ENCODE measurements around the gene TRPM8. TPM values are rescaled to one million over a fixed set of nuclear protein-coding genes. Genes with fewer than 3 reads are reported as not detected.

Gene TRPM8
- total RNA-seq, 1 experiment from 2014 or later, result 3.9 TPM

GRCh38 chr2:233982421-233983121, 65.4 kb downstream of the TRPM8 start:
- intact Hi-C loops (cut with micrococcal nuclease; ENCODE audit: unreplicated experiment) (no loop called here), in situ Hi-C loops (cut with HindIII; ENCODE audit: low pct_unique_long_range_greater_than_20kb, low sequenced_read_pairs) (no loop called here)
- H3K27ac ChIP-seq (ENCODE audit: low read length), result peak overlapping the region; percentile 48; the same call in 1 of the 2 replicates
- no peak overlapping the region for H3K4me3 ChIP-seq (ENCODE audit: low read depth in 2 of 2, low read length in 2 of 2)
- no peaks in the 10 kb centered on the region for H3K27me3 ChIP-seq (ENCODE audit: control insufficient read depth, insufficient read depth, low read length)
- POLR2A ChIA-PET, result no interaction called here
- no peak for TF ChIP-seq POLR2AphosphoS5 (IDR thresholded peaks at IDR 0.05; ENCODE audit: low read depth, low read length)
- TF ChIP-seq, protein P1, sequence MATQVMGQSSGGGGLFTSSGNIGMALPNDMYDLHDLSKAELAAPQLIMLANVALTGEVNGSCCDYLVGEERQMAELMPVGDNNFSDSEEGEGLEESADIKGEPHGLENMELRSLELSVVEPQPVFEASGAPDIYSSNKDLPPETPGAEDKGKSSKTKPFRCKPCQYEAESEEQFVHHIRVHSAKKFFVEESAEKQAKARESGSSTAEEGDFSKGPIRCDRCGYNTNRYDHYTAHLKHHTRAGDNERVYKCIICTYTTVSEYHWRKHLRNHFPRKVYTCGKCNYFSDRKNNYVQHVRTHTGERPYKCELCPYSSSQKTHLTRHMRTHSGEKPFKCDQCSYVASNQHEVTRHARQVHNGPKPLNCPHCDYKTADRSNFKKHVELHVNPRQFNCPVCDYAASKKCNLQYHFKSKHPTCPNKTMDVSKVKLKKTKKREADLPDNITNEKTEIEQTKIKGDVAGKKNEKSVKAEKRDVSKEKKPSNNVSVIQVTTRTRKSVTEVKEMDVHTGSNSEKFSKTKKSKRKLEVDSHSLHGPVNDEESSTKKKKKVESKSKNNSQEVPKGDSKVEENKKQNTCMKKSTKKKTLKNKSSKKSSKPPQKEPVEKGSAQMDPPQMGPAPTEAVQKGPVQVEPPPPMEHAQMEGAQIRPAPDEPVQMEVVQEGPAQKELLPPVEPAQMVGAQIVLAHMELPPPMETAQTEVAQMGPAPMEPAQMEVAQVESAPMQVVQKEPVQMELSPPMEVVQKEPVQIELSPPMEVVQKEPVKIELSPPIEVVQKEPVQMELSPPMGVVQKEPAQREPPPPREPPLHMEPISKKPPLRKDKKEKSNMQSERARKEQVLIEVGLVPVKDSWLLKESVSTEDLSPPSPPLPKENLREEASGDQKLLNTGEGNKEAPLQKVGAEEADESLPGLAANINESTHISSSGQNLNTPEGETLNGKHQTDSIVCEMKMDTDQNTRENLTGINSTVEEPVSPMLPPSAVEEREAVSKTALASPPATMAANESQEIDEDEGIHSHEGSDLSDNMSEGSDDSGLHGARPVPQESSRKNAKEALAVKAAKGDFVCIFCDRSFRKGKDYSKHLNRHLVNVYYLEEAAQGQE (IDR thresholded peaks at IDR 0.05; ENCODE audit: insufficient read depth in 1 of 2, low read depth in 2 of 2, low read length in 1 of 2), result no peak
- no peak for TF ChIP-seq TCF7L2 (IDR thresholded peaks at IDR 0.05; ENCODE audit: low read depth, low read length)
- no peak for TF ChIP-seq SIN3A (IDR thresholded peaks at IDR 0.05; ENCODE audit: borderline replicate concordance, insufficient read depth, low read depth, low read length)
- TF ChIP-seq CTCF (IDR thresholded peaks at IDR 0.05), result no peak
- no peaks in the 10 kb centered on the region for H3K36me3 ChIP-seq (ENCODE audit: control insufficient read depth, insufficient read depth, low read length)
- ATAC-seq (no peak), DNase-seq (ENCODE audit: low read depth, low spot score) (no peak)
- peaks cover 14% of the 10 kb centered on the region for H3K4me1 ChIP-seq (ENCODE audit: control insufficient read depth, insufficient read depth, low read length)
- BruUV-seq (replicated peaks), result no TSS peak
- CTCF ChIA-PET, result no interaction called here
- peaks cover 8% of the 10 kb centered on the region; the same call in 1 of the 2 replicates for H3K9me3 ChIP-seq (ENCODE audit: control insufficient read depth, insufficient read depth, low read depth, low read length)

- Histone ChIP-seq H3K4me3 (ENCODE audit: low read depth in 2 of 2, low read length in 2 of 2) (no peak overlapping the region), H3K27ac (ENCODE audit: low read length) (peak overlapping the region; percentile 25; the same call in 1 of the 2 replicates)
Observed at GRCh38 chr2:233983445-233983844, 66.3 kb downstream of the TRPM8 start.

More at GRCh38 chr2:233983445-233983844, 66.3 kb downstream of the TRPM8 start:
- no peak for DNase-seq (ENCODE audit: low read depth, low spot score)
- ChIA-PET POLR2A (no interaction called here), CTCF (no interaction called here)
- no TSS peak for BruUV-seq (replicated peaks)
- Histone ChIP-seq H3K36me3 (ENCODE audit: control insufficient read depth, insufficient read depth, low read length) (no peaks in the 10 kb centered on the region), H3K27me3 (ENCODE audit: control insufficient read depth, insufficient read depth, low read length) (no peaks in the 10 kb centered on the region), H3K4me1 (ENCODE audit: control insufficient read depth, insufficient read depth, low read length) (peaks cover 5% of the 10 kb centered on the region; the same call in 1 of the 2 replicates), H3K9me3 (ENCODE audit: control insufficient read depth, insufficient read depth, low read depth, low read length) (peaks cover 8% of the 10 kb centered on the region; the same call in 1 of the 2 replicates)
- no peak for ATAC-seq
- in situ Hi-C loops (cut with HindIII; ENCODE audit: low pct_unique_long_range_greater_than_20kb, low sequenced_read_pairs) (no loop called here), intact Hi-C loops (cut with micrococcal nuclease; ENCODE audit: unreplicated experiment) (no loop called here)
- TF ChIP-seq SIN3A (IDR thresholded peaks at IDR 0.05; ENCODE audit: borderline replicate concordance, insufficient read depth, low read depth, low read length) (no peak), CTCF (IDR thresholded peaks at IDR 0.05) (no peak), POLR2AphosphoS5 (IDR thresholded peaks at IDR 0.05; ENCODE audit: low read depth, low read length) (no peak), TCF7L2 (IDR thresholded peaks at IDR 0.05; ENCODE audit: low read depth, low read length) (no peak)
- TF ChIP-seq, protein P1 (IDR thresholded peaks at IDR 0.05; ENCODE audit: insufficient read depth in 1 of 2, low read depth in 2 of 2, low read length in 1 of 2), result no peak

All from Panc1 (cell line).